Measurements from ENCODE around the gene SYCP3.

- TF ChIP-seq EZH2 (IDR thresholded peaks at IDR 0.05; ENCODE audit: insufficient read depth, poor library complexity, severe bottlenecking): no peak
- no peak for TF ChIP-seq EZH2phosphoT487 (IDR thresholded peaks at IDR 0.05; ENCODE audit: insufficient read depth, low read depth)
These were observed 6.9 kb downstream of the SYCP3 start for GRCh38 chr12:101732318-101732717.

Data from GM23248 (cell line).